Neural progenitor cell (in vitro differentiated cells): Measurements from ENCODE around the gene TCHH. TPM values are rescaled to one million over a fixed set of nuclear protein-coding genes. Genes with fewer than 3 reads are reported as not detected.

ENCODE experiments used
- DNase-seq: peaks from one replicate; pipeline ENCODE4 v3.0.0-alpha.2; 2016; ENCODE audit warnings: low spot score
- H2AFZ ChIP-seq: fragments of 200-600 bp; sonication (generic); replicated peaks from 2 replicates; pipeline ENCODE4 v1.6.1; 2016; ENCODE audit warnings: antibody characterized with exemption
- H3F3A ChIP-seq: fragments of 200-600 bp; sonication (generic); 2 replicates; pipeline ENCODE4 v1.6.1; 2016; ENCODE audit warnings: antibody characterized with exemption, low read depth
- H3K27ac ChIP-seq: fragments of 200-600 bp; sonication (generic); 2 replicates; pipeline ENCODE4 v1.5.1; 2016; ENCODE audit warnings: mild to moderate bottlenecking
- H3K27me3 ChIP-seq: fragments of 200-600 bp; sonication (generic); 2 replicates; pipeline ENCODE4 v1.6.1; 2016; ENCODE audit warnings: mild to moderate bottlenecking, moderate library complexity
- H3K36me3 ChIP-seq: fragments of 200-600 bp; sonication (generic); 2 replicates; pipeline ENCODE4 v1.5.1; 2016
- H3K4me1 ChIP-seq: fragments of 200-600 bp; sonication (generic); 2 replicates; pipeline ENCODE4 v1.6.1; 2016; ENCODE audit warnings: mixed run types
- H3K4me2 ChIP-seq: fragments of 200-600 bp; sonication (generic); 2 replicates; pipeline ENCODE4 v1.6.1; 2016
- H3K4me3 ChIP-seq: fragments of 200-600 bp; sonication (generic); 2 replicates; pipeline ENCODE4 v1.5.1; 2016
- H3K79me2 ChIP-seq: fragments of 200-600 bp; sonication (generic); 2 replicates; pipeline ENCODE4 v1.6.1; 2016; ENCODE audit warnings: low read depth
- H3K9ac ChIP-seq: fragments of 200-600 bp; sonication (generic); 2 replicates; pipeline ENCODE4 v1.6.1; 2016
- H3K9me3 ChIP-seq: fragments of 200-600 bp; sonication (generic); 2 replicates; pipeline ENCODE4 v1.5.1; 2016; ENCODE audit warnings: low read depth
- H4K20me1 ChIP-seq: fragments of 200-600 bp; sonication (generic); 2 replicates; pipeline ENCODE4 v1.6.1; 2016; ENCODE audit warnings: low read depth
- H3K27ac Mint-ChIP-seq: 3 replicates; pipeline ENCODE4 v1.8.0; 2021; ENCODE audit warnings: mixed read lengths
- H3K27me3 Mint-ChIP-seq: 2 replicates; pipeline ENCODE4 v1.8.0; 2022; ENCODE audit warnings: low read depth, mild to moderate bottlenecking, inconsistent platforms, moderate library complexity, mixed read lengths; ENCODE audit not compliant: insufficient read depth
- H3K36me3 Mint-ChIP-seq: 3 replicates; pipeline ENCODE4 v1.8.0; 2021; ENCODE audit warnings: mixed read lengths
- H3K4me1 Mint-ChIP-seq: 3 replicates; pipeline ENCODE4 v1.8.0; 2021; ENCODE audit warnings: mixed read lengths
- H3K4me3 Mint-ChIP-seq: 3 replicates; pipeline ENCODE4 v1.8.0; 2021; ENCODE audit warnings: mild to moderate bottlenecking, moderate library complexity, mixed read lengths
- H3K9me3 Mint-ChIP-seq: 3 replicates; pipeline ENCODE4 v1.8.0; 2020; ENCODE audit warnings: mixed read lengths
- CTCF ChIP-seq: fragments of 200-600 bp; sonication (generic); IDR thresholded peaks from 2 replicates; pipeline ENCODE4 v1.5.1; 2017; ENCODE audit warnings: antibody characterized with exemption, mild to moderate bottlenecking
- EZH2 ChIP-seq: fragments of 200-600 bp; sonication (generic); IDR thresholded peaks from 2 replicates; pipeline ENCODE4 v1.6.1; 2017; ENCODE audit warnings: antibody characterized with exemption, mild to moderate bottlenecking, moderate library complexity
- EZH2phosphoT487 ChIP-seq: fragments of 200-600 bp; sonication (generic); IDR thresholded peaks from 2 replicates; pipeline ENCODE4 v1.6.1; 2017; ENCODE audit warnings: antibody characterized with exemption
- total RNA-seq: library from RNA; depleted of rRNA; stranded (reverse); fragments of >200 nt; gene quantifications from 2 replicates; pipeline ENCODE4 v1.2.3, GENCODE V29; 2015; ENCODE audit warnings: low replicate concordance

The TCHH gene
- total RNA-seq, 1 donor from 2014 or later: 0.07 TPM

GRCh38 chr1:152160576-152160975 lies 45.3 kb upstream of the TCHH start:
- no peak overlapping the region for H2AFZ ChIP-seq
- Mint-ChIP-seq H3K36me3 (no peaks in the 10 kb centered on the region), H3K9me3 (no peaks in the 10 kb centered on the region), H3K27me3 (no peaks in the 10 kb centered on the region), H3K27ac (no peak overlapping the region), H3K4me3 (no peak overlapping the region), H3K4me1 (no peaks in the 10 kb centered on the region)
- no peaks in the 10 kb centered on the region for H3K4me1 ChIP-seq
- peaks cover 5% of the 10 kb centered on the region for H3K9me3 ChIP-seq
- no peaks in the 10 kb centered on the region for H4K20me1 ChIP-seq
- TF ChIP-seq EZH2phosphoT487 (no peak), EZH2 (no peak), CTCF (no peak)
- H3K27ac ChIP-seq: no peak overlapping the region
- H3K4me3 ChIP-seq: no peak overlapping the region
- H3K9ac ChIP-seq: no peak overlapping the region
- H3K27me3 ChIP-seq: no peaks in the 10 kb centered on the region
- no peak overlapping the region for H3K4me2 ChIP-seq
- H3K36me3 ChIP-seq: no peaks in the 10 kb centered on the region
- no peak for DNase-seq
- no peaks in the 10 kb centered on the region for H3K79me2 ChIP-seq
- H3F3A ChIP-seq: no peaks in the 10 kb centered on the region

- Histone ChIP-seq H3K4me3 (no peak within 1 kb of the TSS), H4K20me1 (no peaks in the 10 kb centered on the region), H3K4me2 (no peak within 1 kb of the TSS), H3K27me3 (no peaks in the 10 kb centered on the region), H2AFZ (no peak within 1 kb of the TSS), H3K79me2 (no peaks in the 10 kb centered on the region), H3K27ac (no peak within 1 kb of the TSS), H3K36me3 (no peaks in the 10 kb centered on the region), H3K4me1 (no peaks in the 10 kb centered on the region), H3F3A (no peaks in the 10 kb centered on the region), H3K9me3 (peaks cover 5% of the 10 kb centered on the region), H3K9ac (no peak within 1 kb of the TSS)
- no peak for TF ChIP-seq EZH2phosphoT487
- TF ChIP-seq EZH2: no peak
- TF ChIP-seq CTCF: no peak
- Mint-ChIP-seq H3K36me3 (no peaks in the 10 kb centered on the region), H3K4me1 (no peaks in the 10 kb centered on the region), H3K9me3 (no peaks in the 10 kb centered on the region), H3K27me3 (no peaks in the 10 kb centered on the region), H3K4me3 (no peak within 1 kb of the TSS), H3K27ac (no peak within 1 kb of the TSS)
- DNase-seq: no peak
These were observed 43.9 kb upstream of the TCHH start, which contains the start of gene RPTN for GRCh38 chr1:152159144-152159543. Gene RPTN (minus strand): TSS chr1:152159228. CDS start chr1:152157889, 1,339 bp downstream.

DNA sequence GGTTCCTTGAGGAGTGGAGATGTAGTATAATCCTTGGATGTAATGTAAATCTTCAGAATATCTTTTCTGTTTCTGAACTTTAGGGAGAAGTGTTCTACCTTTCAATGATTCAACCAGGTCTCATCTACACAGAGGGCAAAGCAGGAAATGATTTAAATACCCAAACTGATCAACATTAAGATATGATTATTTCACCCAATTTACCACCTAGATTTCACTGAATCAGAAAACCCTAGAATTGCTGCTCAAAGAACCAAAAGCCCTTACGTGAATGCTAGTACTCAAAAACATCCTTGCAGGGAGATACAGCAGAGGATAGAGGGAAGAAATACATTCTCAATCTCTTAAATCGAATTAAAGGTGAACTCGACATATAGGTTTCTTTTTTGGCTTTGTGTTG lies 38.8 kb upstream of the TCHH start:
- H3K36me3 ChIP-seq: no peaks in the 10 kb centered on the region
- H3K27ac Mint-ChIP-seq: no peak overlapping the region
- DNase-seq: no peak
- H3K27ac ChIP-seq: no peak overlapping the region
- H3K36me3 Mint-ChIP-seq: no peaks in the 10 kb centered on the region
- TF ChIP-seq CTCF: no peak
- no peak for TF ChIP-seq EZH2phosphoT487
- no peak for TF ChIP-seq EZH2
- peaks cover 11% of the 10 kb centered on the region for H3K9me3 ChIP-seq
- H3F3A ChIP-seq: no peaks in the 10 kb centered on the region
- H3K27me3 Mint-ChIP-seq: peaks cover 2% of the 10 kb centered on the region
- H3K4me1 ChIP-seq: no peaks in the 10 kb centered on the region
- no peak overlapping the region for H3K9ac ChIP-seq
- no peaks in the 10 kb centered on the region for H3K4me1 Mint-ChIP-seq
- no peaks in the 10 kb centered on the region for H4K20me1 ChIP-seq
- no peaks in the 10 kb centered on the region for H3K9me3 Mint-ChIP-seq
- no peak overlapping the region for H3K4me2 ChIP-seq
- H2AFZ ChIP-seq: no peak overlapping the region
- no peaks in the 10 kb centered on the region for H3K27me3 ChIP-seq
- no peak overlapping the region for H3K4me3 ChIP-seq
- no peaks in the 10 kb centered on the region for H3K79me2 ChIP-seq
- no peak overlapping the region for H3K4me3 Mint-ChIP-seq
